ENCODE data around the gene SNCG. TPM values are rescaled to one million over a fixed set of nuclear protein-coding genes. Genes with fewer than 3 reads are reported as not detected.

Gene SNCG
- total and polyA plus RNA-seq, 2 experiments from 2014 or later: 4.0 to 17.0 TPM

DNA sequence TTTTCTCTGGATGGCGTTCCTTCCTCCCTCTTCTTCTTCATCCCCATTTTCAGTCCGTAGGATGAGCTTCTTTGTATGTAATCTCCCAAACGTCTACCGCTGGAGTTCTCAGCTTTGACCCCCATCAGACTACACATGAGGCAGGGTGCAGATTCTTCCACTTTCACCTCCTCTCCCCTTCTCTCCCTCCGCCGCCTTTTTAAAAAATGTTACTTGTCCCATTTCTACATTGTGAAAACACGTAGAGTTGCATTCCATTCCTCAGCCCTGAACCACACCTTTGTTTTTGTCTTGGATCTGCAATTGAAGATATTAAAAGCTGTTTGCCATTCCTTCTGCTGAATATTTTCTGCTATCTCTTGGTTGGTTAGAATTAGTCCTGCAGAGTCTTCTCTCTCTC lies 16.1 kb downstream of the SNCG start:
- no peak overlapping the region for H2AFZ ChIP-seq
- ATAC-seq (no peak), DNase-seq (ENCODE audit: low spot score) (no peak)
- peaks cover 3% of the 10 kb centered on the region; the same call in 1 of the 2 replicates for H3F3A ChIP-seq (replicated peaks; ENCODE audit: low read depth)
- H3K4me3 ChIP-seq: no peak overlapping the region
- Mint-ChIP-seq H3K9me3 (peaks cover 3% of the 10 kb centered on the region; the same call in 1 of the 3 replicates), H3K27ac (no peak overlapping the region), H3K36me3 (ENCODE audit: low read depth) (peaks cover 4% of the 10 kb centered on the region; the same call in 2 of the 3 replicates), H3K4me3 (no peak overlapping the region), H3K4me1 (peaks cover 26% of the 10 kb centered on the region), H3K27me3 (ENCODE audit: insufficient read depth, low read depth, poor library complexity) (peaks cover 35% of the 10 kb centered on the region)
- no peak overlapping the region for H3K27ac ChIP-seq (ENCODE audit: low read depth)
- H3K79me2 ChIP-seq (replicated peaks; ENCODE audit: insufficient read depth): no peaks in the 10 kb centered on the region
- no peak overlapping the region for H3K4me2 ChIP-seq
- H3K4me1 ChIP-seq (ENCODE audit: insufficient read depth): peaks cover 18% of the 10 kb centered on the region
- no peaks in the 10 kb centered on the region for H3K36me3 ChIP-seq (ENCODE audit: insufficient read depth)
- no peaks in the 10 kb centered on the region for H3K9me2 ChIP-seq (ENCODE audit: insufficient read depth)
- no peaks in the 10 kb centered on the region for H4K20me1 ChIP-seq (replicated peaks; ENCODE audit: insufficient read depth)
- TF ChIP-seq EZH2phosphoT487 (IDR thresholded peaks at IDR 0.05; ENCODE audit: unreplicated experiment) (no peak), ZNF331 (CRISPR knock-in tag; IDR thresholded peaks at IDR 0.05; ENCODE audit: low read depth) (no peak), EZH2 (IDR thresholded peaks at IDR 0.05; ENCODE audit: low read depth, unreplicated experiment) (no peak), NANOG (IDR thresholded peaks at IDR 0.05; ENCODE audit: borderline replicate concordance) (no peak), ZNF114 (CRISPR knock-in tag; IDR thresholded peaks at IDR 0.05) (no peak), CREB1 (CRISPR knock-in tag; IDR thresholded peaks at IDR 0.05; ENCODE audit: low read depth) (no peak), POLR2AphosphoS5 (IDR thresholded peaks at IDR 0.05; ENCODE audit: low read depth) (no peak), JUNB (IDR thresholded peaks at IDR 0.05; ENCODE audit: unreplicated experiment) (no peak), STAT1 (IDR thresholded peaks at IDR 0.05; ENCODE audit: unreplicated experiment) (no peak)
- TF ChIP-seq, protein P1, sequence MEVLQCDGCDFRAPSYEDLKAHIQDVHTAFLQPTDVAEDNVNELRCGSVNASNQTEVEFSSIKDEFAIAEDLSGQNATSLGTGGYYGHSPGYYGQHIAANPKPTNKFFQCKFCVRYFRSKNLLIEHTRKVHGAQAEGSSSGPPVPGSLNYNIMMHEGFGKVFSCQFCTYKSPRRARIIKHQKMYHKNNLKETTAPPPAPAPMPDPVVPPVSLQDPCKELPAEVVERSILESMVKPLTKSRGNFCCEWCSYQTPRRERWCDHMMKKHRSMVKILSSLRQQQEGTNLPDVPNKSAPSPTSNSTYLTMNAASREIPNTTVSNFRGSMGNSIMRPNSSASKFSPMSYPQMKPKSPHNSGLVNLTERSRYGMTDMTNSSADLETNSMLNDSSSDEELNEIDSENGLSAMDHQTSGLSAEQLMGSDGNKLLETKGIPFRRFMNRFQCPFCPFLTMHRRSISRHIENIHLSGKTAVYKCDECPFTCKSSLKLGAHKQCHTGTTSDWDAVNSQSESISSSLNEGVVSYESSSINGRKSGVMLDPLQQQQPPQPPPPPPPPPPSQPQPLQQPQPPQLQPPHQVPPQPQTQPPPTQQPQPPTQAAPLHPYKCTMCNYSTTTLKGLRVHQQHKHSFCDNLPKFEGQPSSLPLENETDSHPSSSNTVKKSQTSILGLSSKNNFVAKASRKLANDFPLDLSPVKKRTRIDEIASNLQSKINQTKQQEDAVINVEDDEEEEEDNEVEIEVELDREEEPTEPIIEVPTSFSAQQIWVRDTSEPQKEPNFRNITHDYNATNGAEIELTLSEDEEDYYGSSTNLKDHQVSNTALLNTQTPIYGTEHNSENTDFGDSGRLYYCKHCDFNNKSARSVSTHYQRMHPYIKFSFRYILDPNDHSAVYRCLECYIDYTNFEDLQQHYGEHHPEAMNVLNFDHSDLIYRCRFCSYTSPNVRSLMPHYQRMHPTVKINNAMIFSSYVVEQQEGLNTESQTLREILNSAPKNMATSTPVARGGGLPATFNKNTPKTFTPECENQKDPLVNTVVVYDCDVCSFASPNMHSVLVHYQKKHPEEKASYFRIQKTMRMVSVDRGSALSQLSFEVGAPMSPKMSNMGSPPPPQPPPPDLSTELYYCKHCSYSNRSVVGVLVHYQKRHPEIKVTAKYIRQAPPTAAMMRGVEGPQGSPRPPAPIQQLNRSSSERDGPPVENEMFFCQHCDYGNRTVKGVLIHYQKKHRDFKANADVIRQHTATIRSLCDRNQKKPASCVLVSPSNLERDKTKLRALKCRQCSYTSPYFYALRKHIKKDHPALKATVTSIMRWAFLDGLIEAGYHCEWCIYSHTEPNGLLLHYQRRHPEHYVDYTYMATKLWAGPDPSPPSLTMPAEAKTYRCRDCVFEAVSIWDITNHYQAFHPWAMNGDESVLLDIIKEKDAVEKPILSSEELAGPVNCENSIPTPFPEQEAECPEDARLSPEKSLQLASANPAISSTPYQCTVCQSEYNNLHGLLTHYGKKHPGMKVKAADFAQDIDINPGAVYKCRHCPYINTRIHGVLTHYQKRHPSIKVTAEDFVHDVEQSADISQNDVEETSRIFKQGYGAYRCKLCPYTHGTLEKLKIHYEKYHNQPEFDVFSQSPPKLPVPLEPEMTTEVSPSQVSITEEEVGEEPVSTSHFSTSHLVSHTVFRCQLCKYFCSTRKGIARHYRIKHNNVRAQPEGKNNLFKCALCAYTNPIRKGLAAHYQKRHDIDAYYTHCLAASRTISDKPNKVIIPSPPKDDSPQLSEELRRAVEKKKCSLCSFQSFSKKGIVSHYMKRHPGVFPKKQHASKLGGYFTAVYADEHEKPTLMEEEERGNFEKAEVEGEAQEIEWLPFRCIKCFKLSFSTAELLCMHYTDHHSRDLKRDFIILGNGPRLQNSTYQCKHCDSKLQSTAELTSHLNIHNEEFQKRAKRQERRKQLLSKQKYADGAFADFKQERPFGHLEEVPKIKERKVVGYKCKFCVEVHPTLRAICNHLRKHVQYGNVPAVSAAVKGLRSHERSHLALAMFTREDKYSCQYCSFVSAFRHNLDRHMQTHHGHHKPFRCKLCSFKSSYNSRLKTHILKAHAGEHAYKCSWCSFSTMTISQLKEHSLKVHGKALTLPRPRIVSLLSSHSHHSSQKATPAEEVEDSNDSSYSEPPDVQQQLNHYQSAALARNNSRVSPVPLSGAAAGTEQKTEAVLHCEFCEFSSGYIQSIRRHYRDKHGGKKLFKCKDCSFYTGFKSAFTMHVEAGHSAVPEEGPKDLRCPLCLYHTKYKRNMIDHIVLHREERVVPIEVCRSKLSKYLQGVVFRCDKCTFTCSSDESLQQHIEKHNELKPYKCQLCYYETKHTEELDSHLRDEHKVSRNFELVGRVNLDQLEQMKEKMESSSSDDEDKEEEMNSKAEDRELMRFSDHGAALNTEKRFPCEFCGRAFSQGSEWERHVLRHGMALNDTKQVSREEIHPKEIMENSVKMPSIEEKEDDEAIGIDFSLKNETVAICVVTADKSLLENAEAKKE (CRISPR knock-in tag; IDR thresholded peaks at IDR 0.05): no peak
- TF ChIP-seq, protein P2, sequence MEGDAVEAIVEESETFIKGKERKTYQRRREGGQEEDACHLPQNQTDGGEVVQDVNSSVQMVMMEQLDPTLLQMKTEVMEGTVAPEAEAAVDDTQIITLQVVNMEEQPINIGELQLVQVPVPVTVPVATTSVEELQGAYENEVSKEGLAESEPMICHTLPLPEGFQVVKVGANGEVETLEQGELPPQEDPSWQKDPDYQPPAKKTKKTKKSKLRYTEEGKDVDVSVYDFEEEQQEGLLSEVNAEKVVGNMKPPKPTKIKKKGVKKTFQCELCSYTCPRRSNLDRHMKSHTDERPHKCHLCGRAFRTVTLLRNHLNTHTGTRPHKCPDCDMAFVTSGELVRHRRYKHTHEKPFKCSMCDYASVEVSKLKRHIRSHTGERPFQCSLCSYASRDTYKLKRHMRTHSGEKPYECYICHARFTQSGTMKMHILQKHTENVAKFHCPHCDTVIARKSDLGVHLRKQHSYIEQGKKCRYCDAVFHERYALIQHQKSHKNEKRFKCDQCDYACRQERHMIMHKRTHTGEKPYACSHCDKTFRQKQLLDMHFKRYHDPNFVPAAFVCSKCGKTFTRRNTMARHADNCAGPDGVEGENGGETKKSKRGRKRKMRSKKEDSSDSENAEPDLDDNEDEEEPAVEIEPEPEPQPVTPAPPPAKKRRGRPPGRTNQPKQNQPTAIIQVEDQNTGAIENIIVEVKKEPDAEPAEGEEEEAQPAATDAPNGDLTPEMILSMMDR (conservative IDR thresholded peaks at IDR 0.05; ENCODE audit: low read depth in 2 of 2): no peak
- TF ChIP-seq, protein P3, sequence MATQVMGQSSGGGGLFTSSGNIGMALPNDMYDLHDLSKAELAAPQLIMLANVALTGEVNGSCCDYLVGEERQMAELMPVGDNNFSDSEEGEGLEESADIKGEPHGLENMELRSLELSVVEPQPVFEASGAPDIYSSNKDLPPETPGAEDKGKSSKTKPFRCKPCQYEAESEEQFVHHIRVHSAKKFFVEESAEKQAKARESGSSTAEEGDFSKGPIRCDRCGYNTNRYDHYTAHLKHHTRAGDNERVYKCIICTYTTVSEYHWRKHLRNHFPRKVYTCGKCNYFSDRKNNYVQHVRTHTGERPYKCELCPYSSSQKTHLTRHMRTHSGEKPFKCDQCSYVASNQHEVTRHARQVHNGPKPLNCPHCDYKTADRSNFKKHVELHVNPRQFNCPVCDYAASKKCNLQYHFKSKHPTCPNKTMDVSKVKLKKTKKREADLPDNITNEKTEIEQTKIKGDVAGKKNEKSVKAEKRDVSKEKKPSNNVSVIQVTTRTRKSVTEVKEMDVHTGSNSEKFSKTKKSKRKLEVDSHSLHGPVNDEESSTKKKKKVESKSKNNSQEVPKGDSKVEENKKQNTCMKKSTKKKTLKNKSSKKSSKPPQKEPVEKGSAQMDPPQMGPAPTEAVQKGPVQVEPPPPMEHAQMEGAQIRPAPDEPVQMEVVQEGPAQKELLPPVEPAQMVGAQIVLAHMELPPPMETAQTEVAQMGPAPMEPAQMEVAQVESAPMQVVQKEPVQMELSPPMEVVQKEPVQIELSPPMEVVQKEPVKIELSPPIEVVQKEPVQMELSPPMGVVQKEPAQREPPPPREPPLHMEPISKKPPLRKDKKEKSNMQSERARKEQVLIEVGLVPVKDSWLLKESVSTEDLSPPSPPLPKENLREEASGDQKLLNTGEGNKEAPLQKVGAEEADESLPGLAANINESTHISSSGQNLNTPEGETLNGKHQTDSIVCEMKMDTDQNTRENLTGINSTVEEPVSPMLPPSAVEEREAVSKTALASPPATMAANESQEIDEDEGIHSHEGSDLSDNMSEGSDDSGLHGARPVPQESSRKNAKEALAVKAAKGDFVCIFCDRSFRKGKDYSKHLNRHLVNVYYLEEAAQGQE (IDR thresholded peaks at IDR 0.05; ENCODE audit: unreplicated experiment): no peak
- TF ChIP-seq, protein P4, sequence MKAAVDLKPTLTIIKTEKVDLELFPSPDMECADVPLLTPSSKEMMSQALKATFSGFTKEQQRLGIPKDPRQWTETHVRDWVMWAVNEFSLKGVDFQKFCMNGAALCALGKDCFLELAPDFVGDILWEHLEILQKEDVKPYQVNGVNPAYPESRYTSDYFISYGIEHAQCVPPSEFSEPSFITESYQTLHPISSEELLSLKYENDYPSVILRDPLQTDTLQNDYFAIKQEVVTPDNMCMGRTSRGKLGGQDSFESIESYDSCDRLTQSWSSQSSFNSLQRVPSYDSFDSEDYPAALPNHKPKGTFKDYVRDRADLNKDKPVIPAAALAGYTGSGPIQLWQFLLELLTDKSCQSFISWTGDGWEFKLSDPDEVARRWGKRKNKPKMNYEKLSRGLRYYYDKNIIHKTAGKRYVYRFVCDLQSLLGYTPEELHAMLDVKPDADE (IDR thresholded peaks at IDR 0.05): no peak
- H3K27me3 ChIP-seq (ENCODE audit: insufficient read depth): peaks cover 47% of the 10 kb centered on the region
